Measurements from ENCODE around the gene CCDC82.

Gene CCDC82

GRCh38 chr11:96326959-96327358, 62.8 kb downstream of the CCDC82 start:
- no peak for DNase-seq

DNA sequence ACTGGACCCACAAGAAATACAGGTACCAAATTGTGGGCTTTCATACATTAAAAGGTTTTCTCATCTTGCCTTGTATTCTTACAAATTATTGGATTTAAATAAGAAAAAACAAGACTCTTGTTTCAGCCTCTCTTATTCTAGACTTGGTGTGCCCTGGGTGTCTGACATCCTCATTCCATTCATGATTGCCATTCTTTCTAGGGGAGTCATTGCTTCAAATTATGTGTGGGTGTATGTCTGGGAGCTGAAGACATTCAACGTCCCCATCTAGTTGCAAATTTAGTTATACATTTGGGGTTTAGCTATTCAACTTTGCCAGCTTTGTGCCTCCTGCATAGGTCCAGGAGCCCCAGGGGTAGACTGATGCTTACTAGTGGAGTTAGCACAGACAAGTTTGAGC, 64.8 kb downstream of the CCDC82 start:
- no peak for DNase-seq

DNA sequence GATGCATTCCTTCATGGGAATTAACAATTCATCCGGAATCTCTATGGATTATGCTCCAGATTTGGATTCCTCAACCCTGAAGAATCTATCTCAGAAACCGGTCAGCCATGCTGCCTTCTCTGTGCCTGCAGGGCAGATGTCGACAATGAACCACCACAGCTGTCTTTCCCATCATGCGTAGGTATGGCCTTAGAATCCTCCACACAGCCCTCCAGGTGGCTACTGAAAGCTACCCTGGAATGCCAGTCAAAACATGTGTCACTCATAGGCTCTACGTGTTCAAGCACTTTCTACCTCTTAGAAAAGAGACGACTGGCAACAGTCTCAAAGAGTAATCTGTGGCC, 66.1 kb downstream of the CCDC82 start:
- no peak for DNase-seq

- no peak for DNase-seq
These were observed 66.7 kb downstream of the CCDC82 start for GRCh38 chr11:96322775-96323641.

GRCh38 chr11:96321091-96321490, 68.6 kb downstream of the CCDC82 start:
- DNase-seq, result no peak

DNA sequence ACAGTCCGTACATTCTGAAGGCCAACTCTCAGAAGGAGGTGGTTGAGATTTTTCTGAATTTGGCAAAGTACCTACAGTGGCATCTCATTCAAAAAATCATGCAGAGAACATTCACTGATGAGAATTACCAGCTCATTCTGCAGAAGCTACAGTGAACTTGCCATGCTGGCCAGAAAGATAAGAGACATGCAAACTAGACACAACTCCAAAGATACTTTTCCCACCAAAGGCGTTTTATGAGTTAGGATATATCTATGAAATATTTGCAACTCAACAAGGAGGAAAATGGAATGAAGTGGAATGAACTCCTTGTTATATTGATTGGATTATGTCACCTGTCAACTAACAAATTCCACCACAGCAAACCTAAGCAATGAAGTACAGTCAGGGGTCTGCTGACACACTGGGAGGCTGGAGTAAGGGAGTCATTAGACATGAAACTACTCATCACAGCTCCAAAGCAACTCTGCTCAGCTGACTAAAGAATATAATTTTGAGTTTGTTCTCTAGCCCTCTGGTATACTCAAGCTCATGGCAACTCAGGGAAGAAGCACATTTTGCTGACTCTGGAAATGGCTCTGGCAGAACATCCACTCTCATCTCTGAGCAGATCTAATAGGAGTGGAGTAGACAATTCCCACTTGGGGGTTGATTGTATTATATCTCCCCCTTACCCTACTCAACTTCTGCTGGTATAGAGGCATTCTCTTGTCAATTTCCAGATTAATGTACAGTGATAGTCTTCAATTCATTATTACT, 69.6 kb downstream of the CCDC82 start:
- DNase-seq, result no peak

DNA sequence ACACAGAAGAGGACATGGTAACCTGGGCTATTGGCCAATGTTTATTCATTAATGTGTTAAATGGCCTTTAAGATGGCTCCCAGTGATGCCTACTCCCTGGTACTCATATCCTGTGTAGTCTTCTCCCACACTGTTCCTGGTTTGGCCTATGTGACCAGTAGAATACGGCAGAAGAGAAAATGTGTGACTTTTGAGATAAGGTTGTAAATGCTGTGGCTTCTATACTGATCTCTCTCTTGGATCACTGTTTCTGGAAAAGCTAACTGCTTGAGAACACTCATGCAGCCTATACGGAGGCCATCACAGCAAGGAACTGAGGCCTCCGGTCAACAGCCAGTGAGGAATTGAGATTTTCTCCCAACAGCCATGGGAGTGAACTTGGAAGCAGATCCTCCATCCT, 70.9 kb downstream of the CCDC82 start:
- no peak for DNase-seq

- no peak for DNase-seq
These were observed 71.3 kb downstream of the CCDC82 start for GRCh38 chr11:96318399-96318798.

DNA sequence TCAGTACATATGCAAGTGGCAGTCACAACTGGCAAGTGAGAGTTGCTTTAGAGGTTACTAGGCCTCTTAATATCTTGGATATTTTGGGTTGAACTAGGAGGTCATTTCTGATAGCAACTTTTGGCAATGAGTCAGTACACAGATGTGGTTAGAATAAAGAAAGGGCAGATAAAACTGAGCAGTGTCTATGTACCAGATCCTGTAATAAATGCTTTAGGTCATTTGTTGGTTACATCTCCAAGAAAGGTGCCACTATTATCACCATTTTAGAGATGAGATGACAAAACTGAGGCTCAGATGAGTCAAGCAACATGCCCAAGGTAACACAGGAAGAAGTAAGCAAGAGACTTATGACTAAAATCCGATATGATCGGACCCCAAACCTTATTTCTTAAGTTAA, 71.7 kb downstream of the CCDC82 start:
- DNase-seq, result no peak

- no peak for DNase-seq
These were observed 72.1 kb downstream of the CCDC82 start for GRCh38 chr11:96317571-96317970.

GRCh38 chr11:96316869-96317268, 72.8 kb downstream of the CCDC82 start:
- no peak for DNase-seq

DNA sequence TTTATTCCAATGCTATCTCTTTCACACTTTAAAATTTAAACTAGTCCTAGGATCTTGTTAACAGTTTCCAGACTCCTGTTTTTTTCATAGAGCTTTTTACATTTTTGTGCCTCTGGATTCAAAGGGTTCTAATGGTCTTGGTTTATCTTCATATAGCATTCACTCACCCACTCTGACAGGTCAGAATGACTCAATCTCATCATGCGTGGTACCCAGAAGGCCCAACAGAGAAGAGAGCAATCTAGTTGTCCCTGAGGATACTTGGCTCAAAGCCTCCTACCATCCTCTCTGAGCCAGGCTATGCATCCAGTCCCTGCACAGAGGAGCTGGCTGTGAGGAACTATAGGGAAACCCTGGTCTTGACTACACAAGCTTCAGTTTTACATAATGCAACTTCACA, 74.2 kb downstream of the CCDC82 start:
- DNase-seq, result no peak

DNA sequence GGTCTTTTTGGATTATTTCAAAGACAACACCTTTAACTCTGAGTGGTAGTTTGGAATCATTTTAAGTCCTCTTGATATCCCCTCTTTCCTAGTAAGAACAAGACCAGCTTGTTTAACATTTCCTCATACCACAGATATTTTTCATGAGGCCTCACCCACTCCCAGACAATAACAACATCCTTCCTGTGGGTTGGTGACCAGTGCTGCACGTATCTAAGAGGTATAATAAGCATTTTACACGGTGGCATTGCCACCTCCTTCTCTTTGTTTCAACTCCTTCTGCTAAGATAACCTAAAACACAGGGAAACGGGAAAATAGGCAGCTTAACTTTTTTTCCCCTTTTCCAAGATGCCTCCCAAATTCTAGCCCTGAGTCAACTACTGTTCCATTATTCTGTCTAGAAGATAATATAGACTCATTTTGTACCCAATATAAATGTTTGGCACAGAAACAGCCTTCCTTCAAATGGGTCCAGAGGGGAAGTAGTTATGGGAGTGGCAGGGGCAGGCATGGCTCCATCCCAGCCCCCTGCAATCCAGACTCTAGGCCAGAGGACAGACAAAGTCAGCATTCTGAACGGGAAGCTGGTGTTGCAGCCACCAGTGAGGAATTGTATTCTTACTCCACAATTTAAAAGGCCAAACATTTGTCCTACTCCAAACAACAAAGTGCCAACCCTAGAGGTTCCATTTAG, 75.2 kb downstream of the CCDC82 start:
- no peak for DNase-seq

DNA sequence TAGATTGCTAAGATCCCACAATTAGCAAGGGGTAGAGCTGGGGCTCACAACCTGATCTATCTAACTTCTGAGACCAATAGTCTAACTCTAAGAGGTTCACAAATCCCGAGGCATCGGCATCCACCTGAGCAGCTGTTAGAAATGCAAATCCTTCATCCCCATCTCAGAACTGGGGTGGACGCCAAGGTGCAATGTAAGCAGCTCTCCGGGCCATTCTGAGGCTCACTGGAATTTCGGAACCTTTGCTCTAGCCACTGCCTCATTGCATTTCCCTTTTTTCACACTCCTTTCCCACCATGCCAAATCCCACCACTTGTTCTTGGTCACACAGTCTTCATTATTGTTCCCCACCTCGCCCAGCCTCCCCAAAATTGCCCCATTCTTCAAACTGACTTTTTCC, 76.5 kb downstream of the CCDC82 start:
- DNase-seq, result no peak

DNA sequence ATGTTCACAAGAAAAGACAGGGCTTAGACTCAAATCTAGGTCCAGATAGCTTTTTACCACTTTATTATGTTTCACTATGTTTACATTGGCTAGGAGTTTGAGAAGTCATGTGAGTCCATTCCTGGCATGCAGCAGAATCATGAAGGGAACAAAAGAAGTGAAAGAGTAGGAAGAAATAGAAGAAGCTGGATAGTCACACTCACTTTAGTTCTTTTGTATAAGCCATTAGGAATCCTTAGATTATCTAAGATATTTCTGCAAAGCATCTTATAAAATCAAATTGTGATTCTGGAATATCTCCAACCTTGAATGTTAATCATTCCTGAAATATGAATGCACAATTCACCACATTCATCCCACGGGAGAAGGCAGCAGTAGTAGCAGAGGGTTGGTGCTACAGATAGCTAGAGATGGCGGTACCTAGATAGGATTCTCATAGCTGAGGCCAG, 78.6 kb downstream of the CCDC82 start:
- DNase-seq, result no peak

GRCh38 chr11:96310236-96310635, 79.5 kb downstream of the CCDC82 start:
- DNase-seq, result no peak

GRCh38 chr11:96309643-96310017, 80.1 kb downstream of the CCDC82 start:
- no peak for DNase-seq

- DNase-seq, result no peak
These were observed 80.6 kb downstream of the CCDC82 start for GRCh38 chr11:96309016-96309642.

DNA sequence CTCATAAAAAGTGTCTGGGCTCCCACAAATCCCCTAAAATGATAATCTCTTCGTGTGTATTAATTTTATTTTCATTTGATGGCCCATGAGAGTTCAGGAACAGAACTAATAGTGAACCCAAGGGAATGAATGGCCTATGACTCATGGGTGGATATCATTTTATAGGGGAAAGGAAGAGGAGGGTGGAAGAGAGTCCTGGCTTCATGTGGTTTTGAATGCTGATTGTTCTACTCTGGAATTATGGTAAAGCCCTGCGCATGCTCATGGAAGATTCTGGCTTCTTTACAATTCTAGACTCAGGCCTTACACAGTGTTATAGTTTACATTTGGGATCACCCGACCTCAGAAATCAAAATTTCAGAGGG, 82.0 kb downstream of the CCDC82 start:
- no peak for DNase-seq

GRCh38 chr11:96306933-96307775, 82.6 kb downstream of the CCDC82 start:
- no peak for DNase-seq

DNA sequence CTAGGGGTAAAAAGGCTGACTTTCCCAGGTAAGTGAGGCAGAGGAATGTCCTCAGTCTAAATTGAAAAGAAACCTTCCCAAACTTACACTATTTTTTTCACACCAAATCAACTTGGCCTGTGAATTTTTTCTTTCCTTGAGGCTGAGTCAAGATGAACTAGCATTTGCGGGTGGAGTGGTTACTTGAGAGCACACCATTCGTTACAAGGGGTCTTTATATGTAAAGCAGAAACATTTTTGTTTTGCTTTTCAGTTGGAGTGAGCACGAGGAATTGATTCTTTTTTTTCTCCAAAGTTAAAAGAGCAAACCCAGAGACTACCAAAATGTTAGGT, 83.1 kb downstream of the CCDC82 start:
- no peak for DNase-seq

GRCh38 chr11:96306071-96306470, 83.6 kb downstream of the CCDC82 start:
- DNase-seq, result no peak

DNA sequence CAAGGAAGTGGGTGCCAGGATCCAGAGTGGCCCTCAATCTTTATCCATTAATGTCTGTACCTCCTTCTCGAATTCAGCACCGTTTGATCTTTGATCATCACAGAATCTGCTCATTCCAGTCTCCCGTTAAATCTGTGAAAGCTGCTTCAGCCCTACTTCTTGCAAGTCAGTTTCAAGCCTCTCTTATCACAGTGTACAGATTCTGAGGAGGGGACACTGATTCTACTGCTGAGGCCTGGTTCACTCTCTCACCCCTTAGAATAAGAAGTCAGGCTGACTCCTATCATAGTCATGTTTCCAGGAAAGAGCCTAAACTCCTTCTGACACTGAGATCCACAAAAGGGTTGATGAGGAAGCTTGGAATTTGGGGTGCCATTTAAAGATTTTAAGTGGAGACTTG, 85.7 kb downstream of the CCDC82 start:
- DNase-seq, result no peak
